Regular cardiac myocyte (primary cell): ENCODE data around the gene APOA1. TPM values are rescaled to one million over a fixed set of nuclear protein-coding genes. Genes with fewer than 3 reads are reported as not detected.

Experiments used
- total RNA-seq: library from RNA; depleted of rRNA; stranded (reverse); fragments of >200 nt; gene quantifications from 2 replicates; pipeline ENCODE4 v1.2.3, GENCODE V29; 2014

Gene APOA1
- total RNA-seq, result 13.0 and 24.5 TPM in 2 replicates

GRCh38 chr11:116837231-116838091 lies at the start of gene APOA1:
Gene APOA1, minus strand, starts transcription at chr11:116837622. Its CDS starts 235 bp downstream, at chr11:116837387.

GRCh38 chr11:116829525-116830183 lies 7.8 kb downstream of the APOA1 start, which contains the start of gene APOC3:
Gene APOC3, plus strand, starts transcription at chr11:116829907. Its CDS starts 676 bp downstream, at chr11:116830583.

GRCh38 chr11:116823031-116823843 lies 14.2 kb downstream of the APOA1 start, which contains the start of gene APOA4:
Gene APOA4, minus strand, starts transcription at chr11:116823304. Its CDS starts 113 bp downstream, at chr11:116823191.

DNA sequence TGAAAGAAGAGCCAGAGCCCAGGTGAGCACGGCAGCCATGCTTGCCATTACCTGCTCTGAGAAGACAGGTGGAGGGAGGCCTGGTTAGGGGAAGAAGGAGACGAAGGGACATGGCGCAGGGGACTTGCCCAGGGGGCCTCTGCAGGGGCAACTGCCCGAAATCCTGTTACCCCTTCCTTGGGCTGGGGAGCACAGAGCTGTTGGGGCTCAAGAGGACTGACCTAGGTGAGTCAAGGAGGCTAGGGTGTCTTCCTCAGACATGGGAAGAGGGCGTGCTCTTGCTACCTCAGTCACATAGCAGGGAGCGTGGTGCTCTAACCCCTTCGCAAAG lies 45.6 kb downstream of the APOA1 start, which contains the start of gene APOA5:
APOA5 (minus strand) TSS at position 67 of the 331 bp plus-strand sequence; CDS start at position 48, 19 bp downstream.

DNA sequence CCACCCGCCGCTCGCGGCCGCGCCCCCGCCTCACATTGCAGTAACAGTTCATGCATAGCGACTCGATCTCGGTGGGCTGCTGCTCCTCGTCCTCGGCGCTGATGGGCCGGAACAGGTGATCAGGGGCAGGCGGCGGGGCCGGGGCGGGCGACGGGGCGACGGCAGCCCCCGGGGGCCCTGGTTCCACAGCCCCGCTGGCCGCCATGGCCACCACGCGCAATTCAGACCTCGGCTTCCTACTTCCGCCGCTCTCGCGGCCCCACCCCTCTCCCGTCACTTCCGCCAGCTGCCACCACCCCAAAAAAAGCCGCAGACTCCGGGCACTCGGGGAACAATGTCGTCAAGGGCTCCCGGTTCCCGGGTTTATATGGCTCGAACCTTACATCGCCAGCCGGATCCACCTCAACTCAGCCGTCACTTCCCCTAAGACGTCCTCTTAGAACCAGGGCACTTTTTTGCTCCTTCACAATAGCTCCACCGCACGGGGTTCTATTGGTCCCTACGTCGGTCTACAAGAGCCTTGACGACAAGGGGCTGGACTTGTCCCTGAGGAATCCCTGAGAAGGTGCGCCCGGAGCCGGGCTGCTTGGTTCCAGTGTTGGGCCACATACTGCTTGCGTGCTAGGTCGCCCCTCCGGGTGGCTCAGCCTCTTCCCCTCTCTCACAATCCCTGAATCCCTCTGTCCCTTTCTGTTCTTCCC lies 49.5 kb downstream of the APOA1 start, which contains the start of gene ZPR1:
ZPR1 (minus strand) TSS at position 238 of the 701 bp plus-strand sequence; CDS start at position 205, 33 bp downstream.

Other genes starting within 250 kb of the APOA1 start
- gene BUD13, start 64.6 kb downstream of the APOA1 start, total RNA-seq, result 10.7 and 20.3 TPM in 2 replicates
- 38.9 and 52.9 TPM in 2 replicates for gene ZPR1, start 49.6 kb downstream of the APOA1 start, total RNA-seq
- gene APOA5, start 45.7 kb downstream of the APOA1 start, total RNA-seq, result under 0.01 TPM in 1 of 2 replicates, not detected in the other
- gene APOA4, start 14.3 kb downstream of the APOA1 start, total RNA-seq, result not detected in 2 replicates
- gene APOC3, start 7.7 kb downstream of the APOA1 start, total RNA-seq, result not detected in 2 replicates